OCI-LY1 (cell line): Measurements from ENCODE around the gene SLC2A4RG.

ENCODE experiments used
- CTCF ChIP-seq: fragments of 200-600 bp; sonication (generic), shearing (Covaris generic); IDR thresholded peaks from 2 replicates; pipeline ENCODE4 v1.5.1; 2017; ENCODE audit warnings: mild to moderate bottlenecking, antibody characterized with exemption, low read length, moderate library complexity, mixed read lengths
- EZH2 ChIP-seq: fragments of 200-600 bp; sonication (generic), shearing (Covaris generic); IDR thresholded peaks from 2 replicates; pipeline ENCODE4 v1.8.0; 2017; ENCODE audit warnings: borderline replicate concordance, mixed run types, mild to moderate bottlenecking, antibody characterized with exemption, low read length, moderate library complexity, mixed read lengths

GRCh38 chr20:63740070-63740626, 572 bp downstream of the SLC2A4RG start:
- TF ChIP-seq CTCF (no peak), EZH2 (no peak)
